K562 (cell line): ENCODE results near the gene DHX29. TPM values are rescaled to one million over a fixed set of nuclear protein-coding genes. Genes with fewer than 3 reads are reported as not detected.

Source experiments
- CREB1 ChIP-seq, 2 experiments: sonication (generic) in 1 of 2; formaldehyde crosslinking in 1 of 2; IDR thresholded peaks; 2 replicates each; pipeline versions ENCODE4 v1.6.1 to v1.8.0; 2012 to 2022; ENCODE audit warnings: inconsistent platforms in 1 of 2, mild to moderate bottlenecking in 1 of 2, missing genetic modification reagents in 1 of 2, moderate library complexity in 1 of 2
- HCFC1 ChIP-seq: IDR thresholded peaks from 2 replicates; pipeline ENCODE4 v1.6.1; 2012; ENCODE audit warnings: low read depth, low read length, improper control_type of control experiment
- RBM15 ChIP-seq: fragments of 200-400 bp; formaldehyde crosslinking; IDR thresholded peaks from 2 replicates; pipeline ENCODE4 v1.6.1; 2018; ENCODE audit warnings: mild to moderate bottlenecking, low read length, moderate library complexity; ENCODE audit not compliant: insufficient read depth
- TCFL5 ChIP-seq: fragments of 250-450 bp; sonication (Bioruptor Pico); conservative IDR thresholded peaks from 2 replicates; pipeline ENCODE4 v1.6.1; 2021; ENCODE audit warnings: mild to moderate bottlenecking, moderate library complexity, matching md5 sums
- TEAD1 ChIP-seq, 2 experiments: fragments of 450-650 bp in 1 of 2; sonication (generic) in 1 of 2; formaldehyde crosslinking; IDR thresholded peaks; 2 replicates each; pipeline versions ENCODE4 v1.4.0 to v1.8.0; 2020 to 2022; ENCODE audit warnings: mild to moderate bottlenecking in 2 of 2, missing genetic modification reagents in 1 of 2
- ZNF644 ChIP-seq: fragments of 200-800 bp; sonication (Bioruptor generic); IDR thresholded peaks from 2 replicates; pipeline ENCODE4 v1.6.1; 2016; ENCODE audit warnings: low read depth, missing genetic modification characterization, missing compliant biosample characterization
- polyA plus RNA-seq, 8 experiments: library from polyadenylated mRNA; depleted of rRNA in 4 of 8; stranded (reverse) in 5 of 8; unstranded in 3 of 8; fragments of >200 nt; fragmentation: Nextera tagmentation in 2 of 8; fragmentation: Illumina TruSeq in 1 of 8; extraction: Ambion mirVana in 2 of 8; extraction: Trizol in 1 of 8; gene quantifications; 2 replicates each; pipeline versions ENCODE4 v1.2.1 to v1.2.3, GENCODE V29; 2011 to 2014; ENCODE audit warnings: inconsistent platforms in 1 of 8, missing spikeins in 1 of 8
- total RNA-seq, 7 experiments: library from RNA; depleted of rRNA in 6 of 7; stranded (reverse); fragments of >200 nt in 6 of 7; fragmentation: Illumina TruSeq in 2 of 7; extraction: Trizol in 2 of 7; gene quantifications; 2 replicates each; pipeline versions ENCODE4 v1.2.1 to v1.2.3, GENCODE V29; 2011 to 2021; ENCODE audit warnings: low replicate concordance in 1 of 7
- TF ChIP-seq, protein P1 (sequence below): fragments of 450-650 bp; formaldehyde crosslinking; IDR thresholded peaks from 2 replicates; pipeline ENCODE4 v1.4.0; 2020; ENCODE audit warnings: mild to moderate bottlenecking, mixed read lengths
- TF ChIP-seq, protein P2 (sequence below): fragments of 200-600 bp; sonication (generic); IDR thresholded peaks from one replicate; pipeline ENCODE4 v1.6.1; 2012; ENCODE audit warnings: mild to moderate bottlenecking, low read depth, low read length, inconsistent platforms
- TF ChIP-seq, protein P3 (sequence below), 2 experiments: IDR thresholded peaks in 1 of 2; conservative IDR thresholded peaks in 1 of 2; 2 replicates each; pipeline ENCODE4 v1.6.1; 2016; ENCODE audit warnings: low read depth in 2 of 2, mild to moderate bottlenecking in 1 of 2, missing compliant biosample characterization in 1 of 2, missing genetic modification characterization in 1 of 2, moderate library complexity in 1 of 2

Gene DHX29
- total and polyA plus RNA-seq, 9 of the 15 experiments (the other 6 are each of a cell fraction or from before 2014, with no cell fraction given): 7.5 to 42.1 (median 25.0) TPM

DNA sequence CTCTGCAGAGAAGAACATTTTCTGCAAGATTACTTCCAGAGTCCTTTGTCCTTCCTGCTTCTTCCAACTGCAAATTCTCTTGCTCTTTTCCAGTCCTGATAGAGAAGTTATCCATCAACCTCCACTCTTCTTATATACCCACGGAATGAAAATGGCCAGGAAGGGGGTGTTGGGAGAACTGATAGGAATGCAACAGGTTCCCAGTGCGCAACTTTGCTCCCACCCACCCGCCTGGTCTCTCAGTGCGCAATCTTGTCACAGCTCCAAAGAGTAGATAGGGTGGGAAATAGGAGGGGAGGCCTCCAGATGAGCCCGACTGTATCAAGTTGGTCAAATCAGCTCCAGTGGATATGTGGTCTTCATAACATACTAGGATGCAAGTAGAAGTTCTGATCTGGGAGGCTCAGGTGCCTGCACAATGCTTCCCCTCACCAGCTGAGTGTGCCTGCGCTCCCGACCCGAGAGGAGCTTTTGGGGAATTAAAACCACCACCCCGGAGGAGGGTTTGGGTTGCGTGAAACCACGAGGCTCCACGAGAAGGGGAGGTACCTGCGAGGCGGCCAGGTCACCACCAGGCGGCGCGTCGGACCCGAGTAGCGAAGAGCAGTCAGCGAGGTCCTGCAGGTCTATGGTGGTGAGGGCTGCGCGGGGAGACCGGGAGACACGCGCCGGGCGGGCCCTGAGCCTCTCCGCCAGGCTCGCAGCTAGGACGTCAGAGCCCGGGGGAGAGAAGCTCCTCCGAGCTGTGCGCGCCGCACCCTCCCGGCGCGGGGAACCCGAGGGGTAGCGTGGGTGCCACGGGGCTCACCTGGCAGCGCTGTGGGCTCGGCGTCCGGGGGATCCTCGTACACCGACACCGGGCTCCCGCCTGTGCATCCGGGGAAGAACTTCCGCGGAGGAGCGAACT, 81.2 kb downstream of the DHX29 start (continued):
- TF ChIP-seq, protein P1, sequence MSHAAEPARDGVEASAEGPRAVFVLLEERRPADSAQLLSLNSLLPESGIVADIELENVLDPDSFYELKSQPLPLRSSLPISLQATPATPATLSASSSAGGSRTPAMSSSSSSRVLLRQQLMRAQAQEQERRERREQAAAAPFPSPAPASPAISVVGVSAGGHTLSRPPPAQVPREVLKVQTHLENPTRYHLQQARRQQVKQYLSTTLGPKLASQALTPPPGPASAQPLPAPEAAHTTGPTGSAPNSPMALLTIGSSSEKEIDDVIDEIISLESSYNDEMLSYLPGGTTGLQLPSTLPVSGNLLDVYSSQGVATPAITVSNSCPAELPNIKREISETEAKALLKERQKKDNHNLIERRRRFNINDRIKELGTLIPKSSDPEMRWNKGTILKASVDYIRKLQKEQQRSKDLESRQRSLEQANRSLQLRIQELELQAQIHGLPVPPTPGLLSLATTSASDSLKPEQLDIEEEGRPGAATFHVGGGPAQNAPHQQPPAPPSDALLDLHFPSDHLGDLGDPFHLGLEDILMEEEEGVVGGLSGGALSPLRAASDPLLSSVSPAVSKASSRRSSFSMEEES: no peak
- TF ChIP-seq, protein P2, sequence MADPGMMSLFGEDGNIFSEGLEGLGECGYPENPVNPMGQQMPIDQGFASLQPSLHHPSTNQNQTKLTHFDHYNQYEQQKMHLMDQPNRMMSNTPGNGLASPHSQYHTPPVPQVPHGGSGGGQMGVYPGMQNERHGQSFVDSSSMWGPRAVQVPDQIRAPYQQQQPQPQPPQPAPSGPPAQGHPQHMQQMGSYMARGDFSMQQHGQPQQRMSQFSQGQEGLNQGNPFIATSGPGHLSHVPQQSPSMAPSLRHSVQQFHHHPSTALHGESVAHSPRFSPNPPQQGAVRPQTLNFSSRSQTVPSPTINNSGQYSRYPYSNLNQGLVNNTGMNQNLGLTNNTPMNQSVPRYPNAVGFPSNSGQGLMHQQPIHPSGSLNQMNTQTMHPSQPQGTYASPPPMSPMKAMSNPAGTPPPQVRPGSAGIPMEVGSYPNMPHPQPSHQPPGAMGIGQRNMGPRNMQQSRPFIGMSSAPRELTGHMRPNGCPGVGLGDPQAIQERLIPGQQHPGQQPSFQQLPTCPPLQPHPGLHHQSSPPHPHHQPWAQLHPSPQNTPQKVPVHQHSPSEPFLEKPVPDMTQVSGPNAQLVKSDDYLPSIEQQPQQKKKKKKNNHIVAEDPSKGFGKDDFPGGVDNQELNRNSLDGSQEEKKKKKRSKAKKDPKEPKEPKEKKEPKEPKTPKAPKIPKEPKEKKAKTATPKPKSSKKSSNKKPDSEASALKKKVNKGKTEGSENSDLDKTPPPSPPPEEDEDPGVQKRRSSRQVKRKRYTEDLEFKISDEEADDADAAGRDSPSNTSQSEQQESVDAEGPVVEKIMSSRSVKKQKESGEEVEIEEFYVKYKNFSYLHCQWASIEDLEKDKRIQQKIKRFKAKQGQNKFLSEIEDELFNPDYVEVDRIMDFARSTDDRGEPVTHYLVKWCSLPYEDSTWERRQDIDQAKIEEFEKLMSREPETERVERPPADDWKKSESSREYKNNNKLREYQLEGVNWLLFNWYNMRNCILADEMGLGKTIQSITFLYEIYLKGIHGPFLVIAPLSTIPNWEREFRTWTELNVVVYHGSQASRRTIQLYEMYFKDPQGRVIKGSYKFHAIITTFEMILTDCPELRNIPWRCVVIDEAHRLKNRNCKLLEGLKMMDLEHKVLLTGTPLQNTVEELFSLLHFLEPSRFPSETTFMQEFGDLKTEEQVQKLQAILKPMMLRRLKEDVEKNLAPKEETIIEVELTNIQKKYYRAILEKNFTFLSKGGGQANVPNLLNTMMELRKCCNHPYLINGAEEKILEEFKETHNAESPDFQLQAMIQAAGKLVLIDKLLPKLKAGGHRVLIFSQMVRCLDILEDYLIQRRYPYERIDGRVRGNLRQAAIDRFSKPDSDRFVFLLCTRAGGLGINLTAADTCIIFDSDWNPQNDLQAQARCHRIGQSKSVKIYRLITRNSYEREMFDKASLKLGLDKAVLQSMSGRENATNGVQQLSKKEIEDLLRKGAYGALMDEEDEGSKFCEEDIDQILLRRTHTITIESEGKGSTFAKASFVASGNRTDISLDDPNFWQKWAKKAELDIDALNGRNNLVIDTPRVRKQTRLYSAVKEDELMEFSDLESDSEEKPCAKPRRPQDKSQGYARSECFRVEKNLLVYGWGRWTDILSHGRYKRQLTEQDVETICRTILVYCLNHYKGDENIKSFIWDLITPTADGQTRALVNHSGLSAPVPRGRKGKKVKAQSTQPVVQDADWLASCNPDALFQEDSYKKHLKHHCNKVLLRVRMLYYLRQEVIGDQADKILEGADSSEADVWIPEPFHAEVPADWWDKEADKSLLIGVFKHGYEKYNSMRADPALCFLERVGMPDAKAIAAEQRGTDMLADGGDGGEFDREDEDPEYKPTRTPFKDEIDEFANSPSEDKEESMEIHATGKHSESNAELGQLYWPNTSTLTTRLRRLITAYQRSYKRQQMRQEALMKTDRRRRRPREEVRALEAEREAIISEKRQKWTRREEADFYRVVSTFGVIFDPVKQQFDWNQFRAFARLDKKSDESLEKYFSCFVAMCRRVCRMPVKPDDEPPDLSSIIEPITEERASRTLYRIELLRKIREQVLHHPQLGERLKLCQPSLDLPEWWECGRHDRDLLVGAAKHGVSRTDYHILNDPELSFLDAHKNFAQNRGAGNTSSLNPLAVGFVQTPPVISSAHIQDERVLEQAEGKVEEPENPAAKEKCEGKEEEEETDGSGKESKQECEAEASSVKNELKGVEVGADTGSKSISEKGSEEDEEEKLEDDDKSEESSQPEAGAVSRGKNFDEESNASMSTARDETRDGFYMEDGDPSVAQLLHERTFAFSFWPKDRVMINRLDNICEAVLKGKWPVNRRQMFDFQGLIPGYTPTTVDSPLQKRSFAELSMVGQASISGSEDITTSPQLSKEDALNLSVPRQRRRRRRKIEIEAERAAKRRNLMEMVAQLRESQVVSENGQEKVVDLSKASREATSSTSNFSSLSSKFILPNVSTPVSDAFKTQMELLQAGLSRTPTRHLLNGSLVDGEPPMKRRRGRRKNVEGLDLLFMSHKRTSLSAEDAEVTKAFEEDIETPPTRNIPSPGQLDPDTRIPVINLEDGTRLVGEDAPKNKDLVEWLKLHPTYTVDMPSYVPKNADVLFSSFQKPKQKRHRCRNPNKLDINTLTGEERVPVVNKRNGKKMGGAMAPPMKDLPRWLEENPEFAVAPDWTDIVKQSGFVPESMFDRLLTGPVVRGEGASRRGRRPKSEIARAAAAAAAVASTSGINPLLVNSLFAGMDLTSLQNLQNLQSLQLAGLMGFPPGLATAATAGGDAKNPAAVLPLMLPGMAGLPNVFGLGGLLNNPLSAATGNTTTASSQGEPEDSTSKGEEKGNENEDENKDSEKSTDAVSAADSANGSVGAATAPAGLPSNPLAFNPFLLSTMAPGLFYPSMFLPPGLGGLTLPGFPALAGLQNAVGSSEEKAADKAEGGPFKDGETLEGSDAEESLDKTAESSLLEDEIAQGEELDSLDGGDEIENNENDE: no peak
- TF ChIP-seq TEAD1 (CRISPR knock-in tag; IDR thresholded peaks at IDR 0.05): no peak
- TF ChIP-seq CREB1 (IDR thresholded peaks at IDR 0.05): peak; percentile 27; the same call in 1 of the 2 replicates
- peak; percentile 35; the same call in 1 of the 2 replicates for TF ChIP-seq CREB1 (CRISPR knock-in tag; IDR thresholded peaks at IDR 0.05)
- TF ChIP-seq HCFC1: no peak
- TF ChIP-seq, protein P3, sequence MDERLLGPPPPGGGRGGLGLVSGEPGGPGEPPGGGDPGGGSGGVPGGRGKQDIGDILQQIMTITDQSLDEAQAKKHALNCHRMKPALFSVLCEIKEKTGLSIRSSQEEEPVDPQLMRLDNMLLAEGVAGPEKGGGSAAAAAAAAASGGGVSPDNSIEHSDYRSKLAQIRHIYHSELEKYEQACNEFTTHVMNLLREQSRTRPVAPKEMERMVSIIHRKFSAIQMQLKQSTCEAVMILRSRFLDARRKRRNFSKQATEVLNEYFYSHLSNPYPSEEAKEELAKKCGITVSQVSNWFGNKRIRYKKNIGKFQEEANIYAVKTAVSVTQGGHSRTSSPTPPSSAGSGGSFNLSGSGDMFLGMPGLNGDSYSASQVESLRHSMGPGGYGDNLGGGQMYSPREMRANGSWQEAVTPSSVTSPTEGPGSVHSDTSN (CRISPR knock-in tag; IDR thresholded peaks at IDR 0.05; ENCODE audit: low read depth): no peak
- TF ChIP-seq, protein P3 (tag; conservative IDR thresholded peaks at IDR 0.05; ENCODE audit: low read depth): no peak
- TF ChIP-seq TCFL5: no peak
- TF ChIP-seq RBM15: no peak
- TF ChIP-seq ZNF644 (tag): no peak
